HepG2 (cell line): ENCODE results near the gene CIROP. TPM values are rescaled to one million over a fixed set of nuclear protein-coding genes. Genes with fewer than 3 reads are reported as not detected.

ENCODE experiments used
- ATAC-seq: fragments of 200-7000 bp; cut with Tn5 transposase; 3 replicates; pipeline ENCODE4 v1.9.1; 2020; ENCODE audit warnings: mild to moderate bottlenecking, moderate library complexity
- BruUV-seq: library from RNA; stranded (reverse); fragments of 400-500 nt; replicated peaks from 2 replicates; lab custom pipeline; 2021; lab: Mats Ljungman, UMichigan
- CTCF ChIA-PET: fragments of 300-600 bp; formaldehyde crosslinking; extraction: SDS; loops from one replicate; lab custom pipeline; 2021; ENCODE audit warnings: low total read pairs, inconsistent platforms, low intra/inter-chr PET ratio; lab: Yijun Ruan, JAX
- POLR2A ChIA-PET: fragments of 350-600 bp; sonication (Branson Sonifier 250); formaldehyde crosslinking; loops from one replicate; lab custom pipeline; 2020; ENCODE audit warnings: antibody characterized with exemption, inconsistent platforms; lab: Yijun Ruan, JAX
- DNase-seq: peaks from one replicate; pipeline ENCODE4 v3.0.0-alpha.2; 2015; ENCODE audit warnings: low spot score
- FAIRE-seq: peaks from 3 replicates; lab custom pipeline; 2011; peaks lifted over from hg19 to GRCh38; lab: Jason Lieb, UNC
- H2AFZ ChIP-seq: one replicate; pipeline ENCODE4 v1.6.1; 2011; ENCODE audit warnings: low read length, inconsistent platforms
- H3K27ac ChIP-seq: fragments of 300-600 bp; 3 replicates; pipeline ENCODE4 v1.8.0; 2011; ENCODE audit warnings: mixed run types, mild to moderate bottlenecking, mixed read lengths, low read length, inconsistent platforms; ENCODE audit not compliant: insufficient read depth; ENCODE audit errors: extremely low read length
- H3K27me3 ChIP-seq, 2 experiments: fragments of 200-600 bp in 1 of 2; 2 replicates in 1 of 2; 3 replicates in 1 of 2; pipeline versions ENCODE4 v1.6.0 to v1.8.0; 2011; ENCODE audit warnings: low read length in 2 of 2, mild to moderate bottlenecking in 2 of 2, moderate library complexity in 2 of 2, inconsistent platforms in 1 of 2; ENCODE audit not compliant: insufficient read depth in 2 of 2, control insufficient read depth in 1 of 2
- H3K36me3 ChIP-seq, 2 experiments: fragments of 200-600 bp in 1 of 2; replicated peaks in 1 of 2; 2 replicates in 1 of 2; 3 replicates in 1 of 2; pipeline versions ENCODE4 v1.5.1 to v1.8.0; 2011; ENCODE audit warnings: low read length in 2 of 2, inconsistent platforms in 1 of 2; ENCODE audit not compliant: insufficient read depth in 2 of 2, control insufficient read depth in 1 of 2
- H3K4me1 ChIP-seq: 2 replicates; pipeline ENCODE4 v1.5.1; 2012; ENCODE audit warnings: low read length, inconsistent platforms; ENCODE audit not compliant: insufficient read depth
- H3K4me2 ChIP-seq: 2 replicates; pipeline ENCODE4 v1.6.0; 2011; ENCODE audit warnings: low read depth, low read length, inconsistent platforms
- H3K4me3 ChIP-seq, 3 experiments: fragments of 200-600 bp in 1 of 3; sonication (generic), shearing (Covaris generic) in 1 of 3; replicated peaks in 1 of 3; 2 replicates each; pipeline ENCODE4 v1.5.1; 2011 to 2016; ENCODE audit warnings: low read length in 3 of 3, inconsistent platforms in 2 of 3, low read depth in 2 of 3, mild to moderate bottlenecking in 2 of 3, control low read depth in 1 of 3, mixed read lengths in 1 of 3; ENCODE audit not compliant: insufficient read depth in 1 of 3
- H3K79me2 ChIP-seq: one replicate; pipeline ENCODE4 v1.6.1; 2011; ENCODE audit warnings: low read length, inconsistent platforms; ENCODE audit not compliant: insufficient read depth
- H3K9ac ChIP-seq: 2 replicates; pipeline ENCODE4 v1.6.0; 2011; ENCODE audit warnings: mild to moderate bottlenecking, low read depth, low read length, inconsistent platforms; ENCODE audit not compliant: insufficient read depth
- H3K9me3 ChIP-seq: 2 replicates; pipeline ENCODE4 v1.5.1; 2012; ENCODE audit warnings: mild to moderate bottlenecking, low read length
- H4K20me1 ChIP-seq: 2 replicates; pipeline ENCODE4 v1.6.0; 2011; ENCODE audit warnings: inconsistent platforms, mild to moderate bottlenecking, low read length, moderate library complexity; ENCODE audit not compliant: insufficient read depth
- CENPT ChIP-seq: sonication (generic); formaldehyde crosslinking; IDR thresholded peaks from 2 replicates; pipeline ENCODE4 v1.8.0; 2022; ENCODE audit warnings: low read depth, mild to moderate bottlenecking, moderate library complexity, missing genetic modification reagents
- ELF4 ChIP-seq: sonication (generic); formaldehyde crosslinking; IDR thresholded peaks from 2 replicates; pipeline ENCODE4 v1.5.0; 2020; ENCODE audit warnings: missing genetic modification reagents, mild to moderate bottlenecking, moderate library complexity, borderline replicate concordance
- FOXO4 ChIP-seq: sonication (generic); formaldehyde crosslinking; conservative IDR thresholded peaks from 2 replicates; pipeline ENCODE4 v1.8.1; 2023; ENCODE audit warnings: missing genetic modification reagents
- NR2C2 ChIP-seq: sonication (generic); formaldehyde crosslinking; IDR thresholded peaks from 2 replicates; pipeline ENCODE4 v1.4.0; 2020; ENCODE audit warnings: missing genetic modification reagents, mild to moderate bottlenecking, moderate library complexity, borderline replicate concordance
- PAF1 ChIP-seq: IDR thresholded peaks from 2 replicates; pipeline ENCODE4 v1.6.1; 2016; ENCODE audit warnings: missing genetic modification reagents, missing compliant biosample characterization
- ZBTB14 ChIP-seq: sonication (generic); formaldehyde crosslinking; IDR thresholded peaks from 2 replicates; pipeline ENCODE4 v1.4.0; 2020; ENCODE audit warnings: missing genetic modification reagents
- ZEB1 ChIP-seq: IDR thresholded peaks from 2 replicates; pipeline ENCODE4 v1.6.1; 2012; ENCODE audit warnings: mild to moderate bottlenecking, low read depth, inconsistent platforms; ENCODE audit not compliant: insufficient replicate concordance
- ZNF280B ChIP-seq: sonication (generic); formaldehyde crosslinking; IDR thresholded peaks from 2 replicates; pipeline ENCODE4 v1.5.0; 2020; ENCODE audit warnings: missing genetic modification reagents, mild to moderate bottlenecking, borderline replicate concordance
- ZNF30 ChIP-seq: sonication (generic); formaldehyde crosslinking; IDR thresholded peaks from 2 replicates; pipeline ENCODE4 v1.5.0; 2020; ENCODE audit warnings: mild to moderate bottlenecking, missing genetic modification reagents
- WGBS: methylation state at CpG from one replicate; pipeline ENCODE4 v1.1.6; 2017; ENCODE audit warnings: low lambda C conversion rate; 5-methylcytosine and 5-hydroxymethylcytosine counted together
- in situ Hi-C: cut with HindIII; loops from 2 replicates; pipeline ENCODE4 v1.10.0; 2017; ENCODE audit warnings: low pct_unique_long_range_greater_than_20kb; ENCODE audit not compliant: extremely low pct_ligation_motif_present
- intact Hi-C: fragments of 100-400 bp; cut with micrococcal nuclease; formaldehyde crosslinking; loops from one replicate; pipeline ENCODE4 v1.10.0; 2022; ENCODE audit not compliant: unreplicated experiment
- polyA plus RNA-seq, 8 experiments: library from polyadenylated mRNA; depleted of rRNA in 3 of 8; stranded (reverse) in 7 of 8; unstranded in 1 of 8; fragments of >200 nt; fragmentation: Illumina TruSeq in 4 of 8; extraction: Trizol in 4 of 8; gene quantifications; 2 replicates each; pipeline versions ENCODE4 v1.2.1 to v1.2.3, GENCODE V29; 2011 to 2016; ENCODE audit warnings: low read depth in 4 of 8, missing spikeins in 1 of 8, mixed read lengths in 1 of 8; ENCODE audit not compliant: insufficient read depth in 1 of 8
- total RNA-seq, 5 experiments: library from RNA; depleted of rRNA; stranded (reverse); fragments of >200 nt; fragmentation: Illumina TruSeq; extraction: Trizol; gene quantifications; 2 replicates each; pipeline ENCODE4 v1.2.3, GENCODE V29; 2016; ENCODE audit warnings: low read depth in 1 of 5

CIROP gene
- total and polyA plus RNA-seq, 2 of the 13 experiments (the other 11 are each of a cell fraction or from before 2014, with no cell fraction given), result 0.07 TPM; not detected in 1

- TF ChIP-seq ZBTB14 (CRISPR knock-in tag) (no peak), ZNF30 (CRISPR knock-in tag) (0 out of 2 replicates have a peak, but pooled peaks have one; percentile 28), ZEB1 (no peak), CENPT (CRISPR knock-in tag) (no peak), FOXO4 (CRISPR knock-in tag) (0 out of 2 replicates have a peak, but pooled peaks have one; percentile 61), NR2C2 (CRISPR knock-in tag) (no peak), ZNF280B (CRISPR knock-in tag) (0 out of 2 replicates have a peak, but pooled peaks have one; percentile 39), PAF1 (CRISPR knock-in tag) (no peak), ELF4 (CRISPR knock-in tag) (no peak)
- Histone ChIP-seq H3K79me2 (no peaks in the 10 kb centered on the region), H3K27ac (no peak overlapping the region), H3K4me1 (no peaks in the 10 kb centered on the region), H3K9ac (no peak overlapping the region), H3K4me2 (no peak overlapping the region), H2AFZ (no peak overlapping the region), H3K36me3 (no peaks in the 10 kb centered on the region), H3K9me3 (no peaks in the 10 kb centered on the region), H3K27me3 (peaks cover 44 to 97% of the 10 kb centered on the region in 2 experiments), H4K20me1 (no peaks in the 10 kb centered on the region), H3K4me3 (no peak overlapping the region)
- no peak for DNase-seq
- in situ Hi-C loops (no loop called here), intact Hi-C loops (no loop called here)
- ChIA-PET CTCF (no interaction called here), POLR2A (no interaction called here)
- ATAC-seq, result no peak
- BruUV-seq, result no TSS peak
- FAIRE-seq, result no peak
- 10% methylated on average over 8 of the region's 8 CpGs for WGBS
Observed at GRCh38 chr14:23126548-23127278, 21.9 kb upstream of the CIROP start.
